IMR-90 (cell line): ENCODE measurements around the gene LRP3. TPM values are rescaled to one million over a fixed set of nuclear protein-coding genes. Genes with fewer than 3 reads are reported as not detected.

Experiments
- ATAC-seq: fragments of 200-7000 bp; cut with Tn5 transposase; 2 replicates; pipeline ENCODE4 v1.9.1; 2020; ENCODE audit warnings: low read depth, mild to moderate bottlenecking, moderate library complexity
- BruUV-seq: library from RNA; stranded (reverse); fragments of 400-500 nt; replicated peaks from 2 replicates; lab custom pipeline; 2021; lab: Mats Ljungman, UMichigan
- CTCF ChIA-PET: fragments of 300-600 bp; formaldehyde crosslinking; extraction: SDS; loops from one replicate; lab custom pipeline; 2021; ENCODE audit warnings: antibody characterized with exemption; lab: Yijun Ruan, JAX
- POLR2A ChIA-PET: fragments of 300-600 bp; sonication (Branson Sonifier 250); formaldehyde crosslinking; loops from one replicate; lab custom pipeline; 2022; ENCODE audit warnings: antibody characterized with exemption; ENCODE audit not compliant: unreplicated experiment; lab: Charles Lee
- DNase-seq: peaks from one replicate; pipeline ENCODE4 v3.0.0; 2013
- H2AFZ ChIP-seq: replicated peaks from 2 replicates; pipeline ENCODE3; 2013; ENCODE audit warnings: low read length, mild to moderate bottlenecking; ENCODE audit not compliant: poor library complexity
- H2AK5ac ChIP-seq: 2 replicates; pipeline ENCODE4 v1.6.1; 2013; ENCODE audit warnings: low read depth, low read length, inconsistent platforms
- H2AK9ac ChIP-seq: replicated peaks from 2 replicates; pipeline ENCODE3; 2013; ENCODE audit warnings: mild to moderate bottlenecking, low read depth, low read length, moderate library complexity; ENCODE audit not compliant: poor library complexity
- H2BK120ac ChIP-seq: 2 replicates; pipeline ENCODE4 v1.6.1; 2013; ENCODE audit warnings: low read depth, low read length, inconsistent platforms
- H2BK15ac ChIP-seq: 3 replicates; pipeline ENCODE4 v1.6.1; 2013; ENCODE audit warnings: low read depth, low read length, inconsistent platforms
- H2BK20ac ChIP-seq: 2 replicates; pipeline ENCODE4 v1.6.1; 2013; ENCODE audit warnings: low read depth, mild to moderate bottlenecking, inconsistent platforms, low read length, moderate library complexity
- H2BK5ac ChIP-seq: 2 replicates; pipeline ENCODE4 v1.6.1; 2013; ENCODE audit warnings: mild to moderate bottlenecking, low read depth, low read length, inconsistent platforms; ENCODE audit not compliant: poor library complexity, severe bottlenecking
- H3K14ac ChIP-seq: replicated peaks from 2 replicates; pipeline ENCODE4 v1.6.1; 2013; ENCODE audit warnings: low read depth, low read length, inconsistent platforms
- H3K18ac ChIP-seq: 2 replicates; pipeline ENCODE4 v1.6.1; 2013; ENCODE audit warnings: low read depth, low read length, control low read depth
- H3K23ac ChIP-seq: 2 replicates; pipeline ENCODE4 v1.6.1; 2013; ENCODE audit warnings: low read depth, low read length, inconsistent platforms
- H3K27ac ChIP-seq: 2 replicates; pipeline ENCODE4 v1.5.1; 2013; ENCODE audit warnings: mild to moderate bottlenecking, control low read depth, low read length; ENCODE audit not compliant: insufficient read depth
- H3K27me3 ChIP-seq: 2 replicates; pipeline ENCODE4 v1.6.1; 2013; ENCODE audit warnings: low read length; ENCODE audit not compliant: control insufficient read depth, insufficient read depth
- H3K36me3 ChIP-seq: 2 replicates; pipeline ENCODE4 v1.6.1; 2013; ENCODE audit warnings: low read length, mixed read lengths; ENCODE audit not compliant: control insufficient read depth, insufficient read depth
- H3K4ac ChIP-seq: 2 replicates; pipeline ENCODE4 v1.6.1; 2013; ENCODE audit warnings: low read depth, low read length, inconsistent platforms
- H3K4me1 ChIP-seq: 2 replicates; pipeline ENCODE4 v1.6.1; 2013; ENCODE audit warnings: low read length, mixed read lengths; ENCODE audit not compliant: control insufficient read depth, insufficient read depth
- H3K4me2 ChIP-seq: 2 replicates; pipeline ENCODE4 v1.6.1; 2013; ENCODE audit warnings: low read depth, mild to moderate bottlenecking, control low read depth, low read length, moderate library complexity
- H3K4me3 ChIP-seq: 2 replicates; pipeline ENCODE4 v1.5.1; 2013; ENCODE audit warnings: low read depth, mild to moderate bottlenecking, control low read depth, low read length, moderate library complexity; ENCODE audit not compliant: insufficient read depth
- H3K56ac ChIP-seq: 2 replicates; pipeline ENCODE4 v1.6.1; 2013; ENCODE audit warnings: low read length, inconsistent platforms; ENCODE audit not compliant: insufficient read depth; ENCODE audit errors: extremely low read depth
- H3K79me1 ChIP-seq, 2 experiments: 2 replicates each; pipeline ENCODE4 v1.6.1; 2013; ENCODE audit warnings: low read length in 2 of 2, inconsistent platforms in 1 of 2, low read depth in 1 of 2
- H3K9ac ChIP-seq: 2 replicates; pipeline ENCODE4 v1.6.1; 2013; ENCODE audit warnings: low read depth, low read length, control low read depth
- H3K9me1 ChIP-seq: 2 replicates; pipeline ENCODE4 v1.6.1; 2013; ENCODE audit warnings: low read length, inconsistent platforms; ENCODE audit not compliant: insufficient read depth
- H3K9me3 ChIP-seq: 2 replicates; pipeline ENCODE4 v1.6.1; 2013; ENCODE audit warnings: low read length; ENCODE audit not compliant: control insufficient read depth, insufficient read depth
- H4K20me1 ChIP-seq: 2 replicates; pipeline ENCODE4 v1.6.1; 2013; ENCODE audit warnings: low read length, inconsistent platforms; ENCODE audit not compliant: insufficient read depth
- H4K5ac ChIP-seq: 2 replicates; pipeline ENCODE4 v1.6.1; 2013; ENCODE audit warnings: mild to moderate bottlenecking, low read depth, low read length, control low read depth
- H4K8ac ChIP-seq, 2 experiments: 2 replicates each; pipeline ENCODE4 v1.6.1; 2013; ENCODE audit warnings: low read depth in 2 of 2, low read length in 2 of 2, control low read depth in 1 of 2, inconsistent platforms in 1 of 2
- H4K91ac ChIP-seq: 2 replicates; pipeline ENCODE4 v1.6.1; 2013; ENCODE audit warnings: low read depth, low read length, inconsistent platforms; ENCODE audit not compliant: insufficient read depth
- BHLHE40 ChIP-seq: fragments of 150-350 bp; IDR thresholded peaks from 2 replicates; pipeline ENCODE4 v1.6.1; 2016; ENCODE audit warnings: mild to moderate bottlenecking, low read depth, low read length
- CEBPB ChIP-seq: IDR thresholded peaks from 2 replicates; pipeline ENCODE4 v1.6.1; 2012; ENCODE audit warnings: low read depth, low read length, improper control_type of control experiment
- CHD1 ChIP-seq: IDR thresholded peaks from 2 replicates; pipeline ENCODE4 v1.6.1; 2012; ENCODE audit warnings: low read depth, low read length, improper control_type of control experiment
- FOS ChIP-seq: fragments of 150-350 bp; IDR thresholded peaks from 2 replicates; pipeline ENCODE4 v1.6.1; 2016; ENCODE audit warnings: low read depth, low read length
- MAFK ChIP-seq: IDR thresholded peaks from 2 replicates; pipeline ENCODE4 v1.6.1; 2012; ENCODE audit warnings: low read depth, low read length, improper control_type of control experiment
- MXI1 ChIP-seq: IDR thresholded peaks from 2 replicates; pipeline ENCODE4 v1.6.1; 2012; ENCODE audit warnings: low read depth, mild to moderate bottlenecking, low read length, moderate library complexity, borderline replicate concordance
- NFE2L2 ChIP-seq: fragments of 150-350 bp; IDR thresholded peaks from 2 replicates; pipeline ENCODE4 v1.6.1; 2016; ENCODE audit warnings: low read depth, mild to moderate bottlenecking, low read length
- WGBS, 2 experiments: methylation state at CpG; one replicate each; pipeline versions ENCODE4 v1.1.5 to v1.1.7; 2013; ENCODE audit warnings: missing lambda C conversion rate in 2 of 2; ENCODE audit not compliant: insufficient read length in 1 of 2; ENCODE audit errors: extremely low coverage in 2 of 2; 5-methylcytosine and 5-hydroxymethylcytosine counted together
- dilution Hi-C: fragments of 300-500 bp; cut with HindIII; formaldehyde crosslinking; loops from one replicate; pipeline ENCODE4 v1.14.3; 2018; ENCODE audit warnings: low sequenced_read_pairs; ENCODE audit not compliant: unreplicated experiment
- in situ Hi-C: fragments of 300-500 bp; cut with MboI; formaldehyde crosslinking; loops from 3 replicates; pipeline ENCODE4 v1.14.3; 2019; ENCODE audit warnings: low sequenced_read_pairs, inconsistent platforms, mixed read lengths
- intact Hi-C: fragments of 100-400 bp; cut with micrococcal nuclease; formaldehyde crosslinking; loops from 2 replicates; pipeline ENCODE4 v1.10.0; 2022
- polyA plus RNA-seq, 3 experiments: library from polyadenylated mRNA; depleted of rRNA; stranded (reverse); fragments of >200 nt; gene quantifications; 2 replicates each; pipeline ENCODE4 v1.2.3, GENCODE V29; 2012; ENCODE audit warnings: low replicate concordance in 1 of 3
- total RNA-seq: library from RNA; depleted of rRNA; stranded (reverse); fragments of >200 nt; gene quantifications from 2 replicates; pipeline ENCODE4 v1.2.3, GENCODE V29; 2012
- TF ChIP-seq, protein P1 (sequence below): fragments of 150-350 bp; IDR thresholded peaks from 2 replicates; pipeline ENCODE4 v1.6.1; 2017; ENCODE audit warnings: mild to moderate bottlenecking, antibody characterized with exemption, low read length, low read depth
- TF ChIP-seq, protein P2 (sequence below): fragments of 150-350 bp; IDR thresholded peaks from 2 replicates; pipeline ENCODE4 v1.6.1; 2016; ENCODE audit warnings: low read depth, mild to moderate bottlenecking, low read length, moderate library complexity, borderline replicate concordance

Gene LRP3
- total and polyA plus RNA-seq, 2 of the 4 experiments (the other 2 are of a cell fraction): 8.4 to 20.2 TPM

DNA sequence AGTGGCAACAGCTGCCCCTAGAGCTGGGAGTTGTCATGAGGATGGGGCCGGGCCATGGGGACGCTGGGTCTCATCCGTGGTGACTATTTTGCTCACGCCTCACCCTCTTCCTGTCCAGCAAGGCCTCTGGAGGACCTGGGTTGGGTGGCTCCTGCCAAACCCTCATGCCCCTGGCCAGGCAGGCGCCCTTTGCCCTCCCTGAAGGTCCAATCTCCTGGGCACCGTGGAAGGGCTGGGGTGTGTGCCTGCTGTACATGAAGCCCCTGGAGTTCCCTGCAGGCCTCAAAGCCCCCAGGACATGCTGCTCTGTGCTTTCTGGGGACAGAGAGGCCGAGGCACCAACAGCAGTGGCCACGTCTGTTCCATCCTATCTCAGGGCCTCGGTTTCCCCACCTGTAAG, 13.8 kb downstream of the LRP3 start:
- H2BK120ac ChIP-seq: no peak overlapping the region
- H3K9me3 ChIP-seq: no peaks in the 10 kb centered on the region
- H3K4ac ChIP-seq: no peak overlapping the region
- H4K8ac ChIP-seq: no peak overlapping the region
- H3K18ac ChIP-seq: no peak overlapping the region
- no peak overlapping the region for H3K4me3 ChIP-seq
- no TSS peak for BruUV-seq
- no peaks in the 10 kb centered on the region for H4K20me1 ChIP-seq
- no peak overlapping the region for H3K23ac ChIP-seq
- H3K9me1 ChIP-seq: peaks cover 5% of the 10 kb centered on the region; the same call in 1 of the 2 replicates
- H3K79me1 ChIP-seq: peaks cover 0 to 4% of the 10 kb centered on the region in 2 experiments; a peak in 1 of 4 replicates
- no peak overlapping the region for H3K9ac ChIP-seq
- no peak overlapping the region for H2BK20ac ChIP-seq
- H4K5ac ChIP-seq: no peak overlapping the region
- DNase-seq (no peak), ATAC-seq (no peak)
- TF ChIP-seq MXI1: no peak
- no peak for TF ChIP-seq BHLHE40
- TF ChIP-seq NFE2L2: no peak
- TF ChIP-seq CEBPB: no peak
- TF ChIP-seq CHD1: no peak
- TF ChIP-seq FOS: no peak
- TF ChIP-seq, protein P1, sequence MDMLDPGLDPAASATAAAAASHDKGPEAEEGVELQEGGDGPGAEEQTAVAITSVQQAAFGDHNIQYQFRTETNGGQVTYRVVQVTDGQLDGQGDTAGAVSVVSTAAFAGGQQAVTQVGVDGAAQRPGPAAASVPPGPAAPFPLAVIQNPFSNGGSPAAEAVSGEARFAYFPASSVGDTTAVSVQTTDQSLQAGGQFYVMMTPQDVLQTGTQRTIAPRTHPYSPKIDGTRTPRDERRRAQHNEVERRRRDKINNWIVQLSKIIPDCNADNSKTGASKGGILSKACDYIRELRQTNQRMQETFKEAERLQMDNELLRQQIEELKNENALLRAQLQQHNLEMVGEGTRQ: no peak
- TF ChIP-seq, protein P2, sequence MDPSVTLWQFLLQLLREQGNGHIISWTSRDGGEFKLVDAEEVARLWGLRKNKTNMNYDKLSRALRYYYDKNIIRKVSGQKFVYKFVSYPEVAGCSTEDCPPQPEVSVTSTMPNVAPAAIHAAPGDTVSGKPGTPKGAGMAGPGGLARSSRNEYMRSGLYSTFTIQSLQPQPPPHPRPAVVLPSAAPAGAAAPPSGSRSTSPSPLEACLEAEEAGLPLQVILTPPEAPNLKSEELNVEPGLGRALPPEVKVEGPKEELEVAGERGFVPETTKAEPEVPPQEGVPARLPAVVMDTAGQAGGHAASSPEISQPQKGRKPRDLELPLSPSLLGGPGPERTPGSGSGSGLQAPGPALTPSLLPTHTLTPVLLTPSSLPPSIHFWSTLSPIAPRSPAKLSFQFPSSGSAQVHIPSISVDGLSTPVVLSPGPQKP: no peak
- TF ChIP-seq MAFK: no peak
- no CpG with 5 or more reads among the region's 9 CpGs for WGBS, 2 experiments
- peaks cover 15% of the 10 kb centered on the region for H3K36me3 ChIP-seq
- H3K27ac ChIP-seq: no peak overlapping the region
- no peak overlapping the region for H3K14ac ChIP-seq
- intact Hi-C loops (no loop called here), in situ Hi-C loops (no loop called here), dilution Hi-C loops (no loop called here)
- H2AK9ac ChIP-seq: no peak overlapping the region
- H2BK5ac ChIP-seq: no peak overlapping the region
- POLR2A ChIA-PET: no interaction called here
- no peak overlapping the region for H4K91ac ChIP-seq
- H2AFZ ChIP-seq: no peak overlapping the region
- no peak overlapping the region for H2AK5ac ChIP-seq
- no peaks in the 10 kb centered on the region for H3K27me3 ChIP-seq
- H3K56ac ChIP-seq: no peak overlapping the region
- H3K4me2 ChIP-seq: no peak overlapping the region
- CTCF ChIA-PET: no interaction called here
- H3K4me1 ChIP-seq: no peaks in the 10 kb centered on the region
- no peak overlapping the region for H2BK15ac ChIP-seq
